Activated T-helper 2 cell treated with anti-CD3 and anti-CD28 coated beads, Interferon-gamma antibody, Interleukin-2, Interleukin-4, amounts not matched to agents 10 μg/mL and 5 μg/mL and 100 μg/mL, durations not matched to agents 14 hours and 24 hours and 36 hours (primary cell): ENCODE data around the gene GNA14. TPM values are rescaled to one million over a fixed set of nuclear protein-coding genes. Genes with fewer than 3 reads are reported as not detected.

Experiments
- DNase-seq: peaks from one replicate; pipeline ENCODE4 v3.0.0; 2021; ENCODE audit warnings: low spot score
- H3K27ac Mint-ChIP-seq: one replicate; pipeline ENCODE4 v1.8.0; 2021; ENCODE audit warnings: mixed read lengths
- H3K27me3 Mint-ChIP-seq: one replicate; pipeline ENCODE4 v1.8.0; 2021; ENCODE audit warnings: low read depth, mixed read lengths
- H3K36me3 Mint-ChIP-seq: one replicate; pipeline ENCODE4 v1.8.0; 2021; ENCODE audit warnings: low read depth, mixed read lengths
- H3K4me1 Mint-ChIP-seq: one replicate; pipeline ENCODE4 v1.8.0; 2021; ENCODE audit warnings: low read depth, mixed read lengths
- H3K4me3 Mint-ChIP-seq: one replicate; pipeline ENCODE4 v1.8.0; 2021; ENCODE audit warnings: low read depth, mild to moderate bottlenecking, moderate library complexity, mixed read lengths
- H3K9me3 Mint-ChIP-seq: one replicate; pipeline ENCODE4 v1.8.0; 2021; ENCODE audit warnings: mixed read lengths
- intact Hi-C: fragments of 100-400 bp; cut with micrococcal nuclease; formaldehyde crosslinking; loops from one replicate; pipeline ENCODE4 v1.15.1; 2023
- total RNA-seq: library from RNA; stranded (reverse); gene quantifications from 2 replicates; pipeline ENCODE4 v1.2.3, GENCODE V29; 2022

Gene GNA14
- total RNA-seq, 1 donor from 2014 or later: 0.09 TPM

GRCh38 chr9:77563174-77563573, 84.9 kb downstream of the GNA14 start:
- no peak overlapping the region for H3K27ac Mint-ChIP-seq
- no peak overlapping the region for H3K4me3 Mint-ChIP-seq
- no peaks in the 10 kb centered on the region for H3K36me3 Mint-ChIP-seq
- peaks cover 5% of the 10 kb centered on the region for H3K4me1 Mint-ChIP-seq
- H3K9me3 Mint-ChIP-seq: no peaks in the 10 kb centered on the region
- peaks cover 14% of the 10 kb centered on the region for H3K27me3 Mint-ChIP-seq
- intact Hi-C loops: no loop called here
- no peak for DNase-seq

GRCh38 chr9:77562019-77562748, 85.9 kb downstream of the GNA14 start:
- H3K27me3 Mint-ChIP-seq: peaks cover 11% of the 10 kb centered on the region
- H3K4me1 Mint-ChIP-seq: peaks cover 5% of the 10 kb centered on the region
- H3K36me3 Mint-ChIP-seq: no peaks in the 10 kb centered on the region
- intact Hi-C loops: no loop called here
- no peaks in the 10 kb centered on the region for H3K9me3 Mint-ChIP-seq
- H3K27ac Mint-ChIP-seq: no peak overlapping the region
- DNase-seq: no peak
- no peak overlapping the region for H3K4me3 Mint-ChIP-seq

GRCh38 chr9:77561331-77562018, 86.6 kb downstream of the GNA14 start:
- Mint-ChIP-seq H3K27ac (no peak overlapping the region), H3K4me3 (no peak overlapping the region), H3K9me3 (no peaks in the 10 kb centered on the region), H3K27me3 (peaks cover 13% of the 10 kb centered on the region), H3K36me3 (no peaks in the 10 kb centered on the region), H3K4me1 (peaks cover 5% of the 10 kb centered on the region)
- intact Hi-C loops: no loop called here
- no peak for DNase-seq

DNA sequence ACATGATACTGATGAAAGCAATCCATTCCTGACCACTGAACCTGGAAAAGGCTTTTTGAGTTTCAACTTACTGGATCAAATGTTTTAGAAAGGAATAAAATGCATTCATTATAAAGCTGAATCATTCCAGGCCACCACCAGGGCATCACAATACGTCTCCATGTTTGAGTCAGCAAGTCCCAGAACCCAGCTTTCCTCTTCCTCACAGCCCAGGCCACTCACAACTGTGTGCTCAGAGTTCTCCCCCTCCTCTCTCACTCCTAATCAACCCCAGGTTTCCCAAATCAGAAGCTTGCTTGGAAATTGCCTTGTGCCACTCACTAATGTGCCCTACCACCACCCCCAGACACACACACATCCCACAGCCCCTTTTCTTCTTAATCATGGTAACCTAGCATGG, 91.7 kb downstream of the GNA14 start:
- no peaks in the 10 kb centered on the region for H3K36me3 Mint-ChIP-seq
- H3K27ac Mint-ChIP-seq: no peak overlapping the region
- H3K4me1 Mint-ChIP-seq: no peaks in the 10 kb centered on the region
- no peak for DNase-seq
- H3K27me3 Mint-ChIP-seq: peaks cover 15% of the 10 kb centered on the region
- intact Hi-C loops: no loop called here
- no peak overlapping the region for H3K4me3 Mint-ChIP-seq
- no peaks in the 10 kb centered on the region for H3K9me3 Mint-ChIP-seq

DNA sequence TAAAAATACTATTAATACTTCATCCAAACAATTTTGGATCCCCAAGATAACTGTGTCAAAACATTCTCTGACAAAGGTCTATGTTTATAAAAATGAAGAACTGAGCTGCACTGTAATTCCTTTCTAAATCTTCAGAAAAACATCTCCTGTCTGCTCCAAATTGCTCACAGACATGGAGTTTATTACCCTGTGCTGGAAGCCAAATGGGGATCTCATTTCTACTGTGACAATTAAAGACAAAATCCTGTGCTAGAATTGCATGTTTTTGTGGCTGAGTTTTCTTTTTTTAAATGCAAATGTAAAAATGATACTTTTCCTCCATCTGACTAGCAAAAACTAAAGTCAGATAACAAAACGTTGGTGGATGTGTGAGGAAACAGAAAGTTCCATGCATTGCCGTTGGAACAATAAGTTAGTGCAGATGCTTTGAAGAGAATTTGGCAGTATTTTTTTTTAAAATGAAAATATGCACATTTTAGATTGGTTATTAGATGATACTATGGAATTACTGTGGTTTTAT, 93.5 kb downstream of the GNA14 start:
- H3K27ac Mint-ChIP-seq: no peak overlapping the region
- DNase-seq: no peak
- peaks cover 13% of the 10 kb centered on the region for H3K27me3 Mint-ChIP-seq
- H3K4me3 Mint-ChIP-seq: no peak overlapping the region
- intact Hi-C loops: no loop called here
- no peaks in the 10 kb centered on the region for H3K4me1 Mint-ChIP-seq
- H3K9me3 Mint-ChIP-seq: no peaks in the 10 kb centered on the region
- H3K36me3 Mint-ChIP-seq: no peaks in the 10 kb centered on the region

- peaks cover 3% of the 10 kb centered on the region for H3K9me3 Mint-ChIP-seq
- no peak overlapping the region for H3K27ac Mint-ChIP-seq
- no peak overlapping the region for H3K4me3 Mint-ChIP-seq
- H3K4me1 Mint-ChIP-seq: no peaks in the 10 kb centered on the region
- H3K36me3 Mint-ChIP-seq: no peaks in the 10 kb centered on the region
- H3K27me3 Mint-ChIP-seq: no peaks in the 10 kb centered on the region
- DNase-seq: no peak
- intact Hi-C loops: no loop called here
These were observed 100.9 kb downstream of the GNA14 start for GRCh38 chr9:77547106-77547730.

GRCh38 chr9:77546376-77546950, 101.7 kb downstream of the GNA14 start:
- H3K4me1 Mint-ChIP-seq: no peaks in the 10 kb centered on the region
- no peaks in the 10 kb centered on the region for H3K36me3 Mint-ChIP-seq
- H3K9me3 Mint-ChIP-seq: peaks cover 11% of the 10 kb centered on the region
- H3K27me3 Mint-ChIP-seq: no peaks in the 10 kb centered on the region
- intact Hi-C loops: no loop called here
- no peak for DNase-seq
- no peak overlapping the region for H3K4me3 Mint-ChIP-seq
- H3K27ac Mint-ChIP-seq: no peak overlapping the region

- no peaks in the 10 kb centered on the region for H3K36me3 Mint-ChIP-seq
- no peak overlapping the region for H3K27ac Mint-ChIP-seq
- no peak for DNase-seq
- H3K9me3 Mint-ChIP-seq: peaks cover 29% of the 10 kb centered on the region
- intact Hi-C loops: no loop called here
- no peaks in the 10 kb centered on the region for H3K4me1 Mint-ChIP-seq
- no peaks in the 10 kb centered on the region for H3K27me3 Mint-ChIP-seq
- H3K4me3 Mint-ChIP-seq: no peak overlapping the region
These were observed 103.6 kb downstream of the GNA14 start for GRCh38 chr9:77544546-77544945.

DNA sequence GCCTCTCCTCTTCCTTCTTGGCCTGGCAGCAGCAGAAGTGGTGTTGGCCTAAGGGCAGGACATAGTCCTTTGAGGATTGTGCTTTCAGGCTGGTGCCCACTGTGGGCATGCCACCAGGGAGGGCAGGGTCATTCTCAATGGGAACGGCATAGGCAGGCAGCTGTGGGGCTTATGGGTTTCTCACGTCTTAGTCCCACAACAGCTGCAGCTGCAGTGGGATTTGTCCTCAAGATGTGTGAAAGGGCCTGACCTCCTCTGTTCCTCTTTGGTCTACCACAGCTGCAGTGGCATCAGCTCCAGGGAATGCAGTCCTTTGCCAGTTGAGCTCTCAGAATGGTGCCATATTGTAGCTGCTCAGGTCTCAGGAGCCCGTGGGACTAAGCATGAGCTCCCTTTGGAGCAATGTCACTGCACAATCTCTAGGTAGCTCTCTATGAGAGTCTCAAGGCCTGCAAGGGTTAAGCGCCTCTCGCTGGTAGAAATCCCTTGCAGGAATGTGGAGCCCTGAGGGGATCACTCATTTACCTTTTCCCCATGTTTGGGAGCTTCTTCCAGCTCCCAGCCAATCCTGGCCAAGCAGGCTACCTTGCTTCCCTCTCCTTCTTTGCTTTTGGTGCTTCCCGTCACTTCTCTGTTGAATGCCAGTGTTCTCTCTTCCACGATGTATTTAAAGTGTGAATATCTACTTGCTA, 104.8 kb downstream of the GNA14 start:
- Mint-ChIP-seq H3K4me3 (no peak overlapping the region), H3K27me3 (peaks cover 3% of the 10 kb centered on the region), H3K9me3 (peaks cover 29% of the 10 kb centered on the region), H3K4me1 (no peaks in the 10 kb centered on the region), H3K27ac (no peak overlapping the region), H3K36me3 (no peaks in the 10 kb centered on the region)
- intact Hi-C loops: no loop called here
- no peak for DNase-seq

- Mint-ChIP-seq H3K27ac (no peak overlapping the region), H3K27me3 (peaks cover 3% of the 10 kb centered on the region), H3K4me3 (no peak overlapping the region), H3K4me1 (no peaks in the 10 kb centered on the region), H3K9me3 (peaks cover 29% of the 10 kb centered on the region), H3K36me3 (no peaks in the 10 kb centered on the region)
- no peak for DNase-seq
- intact Hi-C loops: no loop called here
These were observed 106.5 kb downstream of the GNA14 start for GRCh38 chr9:77541600-77541999.

GRCh38 chr9:77541055-77541454, 107.1 kb downstream of the GNA14 start:
- Mint-ChIP-seq H3K27ac (no peak overlapping the region), H3K36me3 (no peaks in the 10 kb centered on the region), H3K4me3 (no peak overlapping the region), H3K4me1 (no peaks in the 10 kb centered on the region), H3K9me3 (peaks cover 29% of the 10 kb centered on the region), H3K27me3 (peaks cover 3% of the 10 kb centered on the region)
- no peak for DNase-seq
- intact Hi-C loops: no loop called here

GRCh38 chr9:77534376-77535057, 113.6 kb downstream of the GNA14 start:
- intact Hi-C loops: no loop called here
- no peaks in the 10 kb centered on the region for H3K9me3 Mint-ChIP-seq
- no peak for DNase-seq
- H3K36me3 Mint-ChIP-seq: no peaks in the 10 kb centered on the region
- peaks cover 8% of the 10 kb centered on the region for H3K27me3 Mint-ChIP-seq
- H3K4me3 Mint-ChIP-seq: no peak overlapping the region
- no peak overlapping the region for H3K27ac Mint-ChIP-seq
- H3K4me1 Mint-ChIP-seq: no peaks in the 10 kb centered on the region
